GM19395 (cell line): ENCODE measurements around the gene CXADR.

ENCODE experiments used
- ATAC-seq: cut with Tn5 transposase; IDR thresholded peaks from one replicate; pipeline ENCODE4 v1.9.1; 2021; ENCODE audit warnings: mild to moderate bottlenecking, moderate library complexity; ENCODE audit not compliant: unreplicated experiment

Gene CXADR

DNA sequence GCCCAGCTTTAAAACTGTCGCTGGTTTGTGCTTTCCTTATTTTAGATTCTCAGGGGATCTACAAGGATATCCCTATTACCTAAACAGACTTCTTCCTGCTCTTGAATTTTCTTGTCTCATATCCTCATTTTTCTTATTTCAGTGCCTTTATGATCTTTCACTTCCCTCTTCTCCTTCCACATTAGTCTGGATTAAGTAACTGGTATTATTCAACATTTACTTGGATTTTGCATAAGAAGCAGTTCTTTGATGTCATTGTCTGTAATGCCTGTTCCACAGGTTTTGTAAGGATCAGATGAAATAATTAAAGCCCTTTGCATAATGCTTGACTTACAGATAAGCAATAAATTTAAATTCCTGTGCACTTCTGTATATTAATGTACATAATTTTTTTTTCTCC is 26.5 kb downstream of the CXADR start:
- no peak for ATAC-seq

GRCh38 chr21:17539743-17540341 is 27.0 kb downstream of the CXADR start:
- ATAC-seq: no peak

DNA sequence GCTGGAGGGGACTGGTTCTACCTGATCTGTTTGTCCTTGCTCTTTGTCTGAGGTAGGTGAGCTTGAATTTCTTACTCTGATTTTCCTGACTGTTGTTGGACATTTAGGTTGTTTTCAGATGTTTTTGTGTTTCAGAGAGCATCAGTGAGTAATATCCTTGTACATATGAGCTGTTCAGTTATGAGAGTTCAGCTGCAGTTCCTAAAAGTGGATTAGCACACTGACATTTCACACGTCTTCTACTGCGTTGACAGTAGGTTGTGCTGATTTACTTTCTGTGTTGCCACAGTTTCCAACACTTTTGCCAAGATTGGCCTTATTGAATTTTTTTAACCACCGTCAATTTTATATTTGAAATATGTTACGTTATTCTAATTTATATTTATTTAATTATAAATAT is 27.7 kb downstream of the CXADR start:
- no peak for ATAC-seq

DNA sequence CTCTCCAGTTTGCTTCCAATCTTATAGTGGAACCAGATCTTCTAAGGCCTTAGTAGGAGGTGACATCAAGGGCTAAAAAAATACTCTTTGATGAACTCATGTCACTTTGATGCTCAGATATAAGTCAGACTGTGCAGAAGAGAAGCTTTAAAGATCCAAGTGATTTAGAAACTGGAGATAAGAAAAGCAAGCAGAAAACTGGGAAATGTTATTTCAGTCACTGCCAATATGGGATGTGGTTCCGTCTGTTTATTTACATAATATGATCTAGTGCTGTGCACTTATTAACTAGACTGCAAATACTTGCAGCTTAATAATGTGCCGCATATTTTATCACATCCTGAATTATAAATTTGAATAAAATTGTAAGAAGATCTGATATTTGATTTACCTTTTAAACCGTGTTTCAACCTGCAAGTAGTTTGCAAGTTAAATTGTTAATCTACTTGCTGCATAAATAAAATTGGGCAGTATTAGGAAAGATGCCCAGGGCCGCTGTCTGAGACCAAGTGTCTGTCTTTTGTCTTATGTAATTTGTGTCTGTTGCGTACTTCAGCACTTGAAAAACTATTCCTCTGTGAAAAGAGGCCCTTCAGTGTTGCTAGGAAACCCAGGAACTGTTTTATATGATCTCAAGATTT is 29.6 kb downstream of the CXADR start:
- ATAC-seq: no peak

DNA sequence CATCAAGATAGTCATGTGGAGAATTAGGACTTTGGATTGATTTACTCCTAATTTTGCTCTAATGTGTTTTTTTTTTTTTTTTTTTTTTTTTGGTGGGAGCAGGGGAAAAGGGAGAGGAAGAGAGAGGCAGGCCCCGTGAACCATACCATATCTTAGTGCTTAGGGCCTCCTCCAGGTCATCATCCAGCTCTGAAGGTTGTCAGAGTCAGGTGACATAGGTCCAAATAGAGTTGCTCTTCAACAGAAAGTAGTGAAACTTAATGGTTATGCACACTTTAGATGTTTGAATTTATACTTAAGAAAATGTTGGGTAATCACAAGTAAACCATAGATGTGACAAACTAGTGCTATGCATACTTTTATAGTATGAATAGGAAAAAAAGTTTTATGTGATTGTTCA is 32.2 kb downstream of the CXADR start:
- ATAC-seq: no peak

GRCh38 chr21:17548262-17548661 is 35.4 kb downstream of the CXADR start:
- ATAC-seq: no peak

- no peak for ATAC-seq
These were observed 37.9 kb downstream of the CXADR start for GRCh38 chr21:17550671-17551308.

- no peak for ATAC-seq
These were observed 39.6 kb downstream of the CXADR start for GRCh38 chr21:17552410-17552809.

DNA sequence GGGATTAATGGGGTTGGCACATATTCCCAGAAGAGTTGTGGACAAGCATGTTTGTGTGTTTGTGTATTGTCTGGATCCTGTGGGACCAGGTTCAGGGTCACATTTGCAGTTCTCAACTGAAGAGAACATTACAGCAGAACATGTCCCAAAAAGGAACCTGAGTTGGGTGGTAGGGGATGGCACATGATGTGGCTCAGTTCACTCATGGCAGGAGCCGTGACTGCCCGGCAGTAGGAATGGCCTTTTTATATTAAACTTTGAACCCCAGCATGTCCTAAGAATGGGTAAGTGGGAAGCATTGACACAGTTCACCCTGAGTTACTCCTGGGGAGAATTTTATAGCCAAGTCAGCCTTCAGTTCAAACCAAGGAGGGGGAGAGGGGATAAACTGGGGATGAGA is 41.3 kb downstream of the CXADR start:
- ATAC-seq: no peak

GRCh38 chr21:17554679-17555465 is 42.0 kb downstream of the CXADR start:
- ATAC-seq: no peak

- ATAC-seq: no peak
These were observed 47.7 kb downstream of the CXADR start for GRCh38 chr21:17560377-17561025.

DNA sequence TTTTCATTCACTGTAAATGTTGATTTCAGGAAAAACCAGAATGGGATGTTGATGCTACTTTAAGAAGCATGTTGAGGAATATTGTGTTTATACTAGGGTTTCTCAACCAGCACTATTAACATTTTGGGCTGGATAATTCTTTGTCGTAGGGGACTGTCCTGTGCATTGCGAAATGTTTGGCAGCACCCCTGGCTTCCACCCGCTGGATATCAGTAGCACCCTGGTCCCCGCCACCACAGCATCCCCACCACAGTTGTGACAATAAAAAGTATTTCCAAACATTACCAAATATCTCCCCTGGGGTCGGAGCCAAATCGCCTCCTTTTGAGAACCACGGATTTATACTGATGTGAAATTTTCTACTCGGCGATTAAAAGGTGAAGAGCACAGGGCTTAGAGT is 57.9 kb downstream of the CXADR start:
- no peak for ATAC-seq

DNA sequence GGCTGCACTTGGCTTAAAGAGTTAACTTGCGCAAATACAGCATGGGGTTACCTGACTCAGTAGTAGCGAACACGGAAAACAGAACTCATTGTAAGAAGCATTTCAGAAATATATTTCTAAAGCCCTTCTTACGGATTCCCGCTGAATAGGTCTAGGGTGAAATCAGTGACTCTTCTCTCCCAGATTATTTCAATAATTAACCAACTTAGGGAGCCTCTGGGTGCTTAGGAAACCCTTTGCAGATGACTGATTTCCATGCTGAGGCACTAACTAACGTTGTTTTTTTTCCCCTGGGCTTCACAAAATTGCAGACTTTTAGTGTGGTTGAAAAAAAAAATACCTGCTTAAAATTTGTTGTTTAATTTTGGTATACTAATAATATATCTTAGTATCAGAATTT is 59.6 kb downstream of the CXADR start:
- no peak for ATAC-seq

DNA sequence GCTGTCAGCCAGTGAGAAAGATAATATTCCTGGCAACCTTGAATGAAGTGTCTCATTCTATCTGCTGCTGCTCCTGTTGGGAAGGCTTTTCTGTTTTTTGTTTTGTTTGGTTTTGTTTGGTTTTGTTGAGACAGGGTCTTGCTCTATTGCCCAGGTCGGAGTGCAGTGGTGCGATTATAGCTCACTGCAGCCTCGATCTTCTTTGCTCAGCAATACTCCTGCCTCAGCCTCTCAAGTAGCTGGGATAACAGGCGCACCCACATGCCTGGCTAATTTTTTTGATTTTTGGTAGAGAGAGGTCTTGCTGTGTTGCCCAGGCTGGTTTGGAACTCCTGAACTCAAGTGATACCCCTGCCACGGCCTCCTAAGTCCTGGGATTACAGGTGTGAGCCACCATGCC is 62.2 kb downstream of the CXADR start:
- ATAC-seq: no peak

- ATAC-seq: no peak
These were observed 63.4 kb downstream of the CXADR start for GRCh38 chr21:17576080-17576835.

GRCh38 chr21:17577701-17578100 is 64.9 kb downstream of the CXADR start:
- no peak for ATAC-seq

- no peak for ATAC-seq
These were observed 65.3 kb downstream of the CXADR start for GRCh38 chr21:17578162-17578561.

DNA sequence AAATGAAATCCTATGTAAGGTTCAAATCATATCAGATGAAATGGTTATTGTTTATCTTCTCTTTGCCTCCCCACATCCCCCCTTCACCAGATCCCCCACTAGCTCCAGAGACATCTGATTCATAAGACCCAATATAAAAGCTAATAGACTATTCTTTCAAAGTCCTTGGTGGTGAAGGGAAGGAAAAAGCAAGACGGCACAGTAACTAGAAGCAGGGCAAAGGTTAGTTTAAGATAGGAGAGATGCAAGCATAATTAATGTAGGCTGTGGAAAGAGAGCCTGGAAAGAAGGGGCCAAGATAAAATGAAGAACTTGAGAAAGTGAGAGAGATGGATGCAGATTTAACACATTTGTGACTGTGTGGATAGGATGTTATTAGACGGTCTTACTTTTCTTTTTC is 66.0 kb downstream of the CXADR start:
- no peak for ATAC-seq

- no peak for ATAC-seq
These were observed 67.5 kb downstream of the CXADR start for GRCh38 chr21:17580319-17580718.

GRCh38 chr21:17583898-17584297 is 71.1 kb downstream of the CXADR start:
- ATAC-seq: no peak
